ENCODE measurements around the gene CBARP.

CBARP gene

GRCh38 chr19:1239796-1240737 lies 2.3 kb upstream of the CBARP start:
- DNase-seq (ENCODE audit: low spot score): peak; percentile 87

- no peak for DNase-seq (ENCODE audit: low spot score)
Observed at GRCh38 chr19:1239420-1239795, 1.6 kb upstream of the CBARP start.

GRCh38 chr19:1238369-1239303 lies 831 bp upstream of the CBARP start:
- no peak for DNase-seq (ENCODE audit: low spot score)

GRCh38 chr19:1237027-1237659 lies 662 bp downstream of the CBARP start:
- no peak for DNase-seq (ENCODE audit: low spot score)

- no peak for DNase-seq (ENCODE audit: low spot score)
Observed at GRCh38 chr19:1236576-1236975, 1.2 kb downstream of the CBARP start.

- DNase-seq (ENCODE audit: low spot score): no peak
Observed at GRCh38 chr19:1235625-1236538, 1.9 kb downstream of the CBARP start.

GRCh38 chr19:1234955-1235380 lies 2.8 kb downstream of the CBARP start:
- DNase-seq (ENCODE audit: low spot score): no peak

- no peak for DNase-seq (ENCODE audit: low spot score)
Observed at GRCh38 chr19:1234051-1234954, 3.5 kb downstream of the CBARP start.

- DNase-seq (ENCODE audit: low spot score): no peak
Observed at GRCh38 chr19:1233115-1233667, 4.6 kb downstream of the CBARP start.

GRCh38 chr19:1232652-1233072 lies 5.1 kb downstream of the CBARP start:
- DNase-seq (ENCODE audit: low spot score): no peak

GRCh38 chr19:1231729-1232637 lies 5.8 kb downstream of the CBARP start:
- DNase-seq (ENCODE audit: low spot score): no peak

GRCh38 chr19:1230783-1231489 lies 6.9 kb downstream of the CBARP start:
- no peak for DNase-seq (ENCODE audit: low spot score)

- DNase-seq (ENCODE audit: low spot score): no peak
Observed at GRCh38 chr19:1229924-1230782, 7.7 kb downstream of the CBARP start.

- no peak for DNase-seq (ENCODE audit: low spot score)
Observed at GRCh38 chr19:1229056-1229923, 8.5 kb downstream of the CBARP start.

- DNase-seq (ENCODE audit: low spot score): no peak
Observed at GRCh38 chr19:1228161-1228957, 9.4 kb downstream of the CBARP start.
